ENCODE data around the gene TCF7L2. TPM values are rescaled to one million over a fixed set of nuclear protein-coding genes. Genes with fewer than 3 reads are reported as not detected.

Gene TCF7L2
- total RNA-seq, 2 donors from 2014 or later = 15.7 to 16.3 TPM

- DNase-seq (no peak), ATAC-seq (no peak)
- intact Hi-C loops (cut with DNase I) = loop anchor here in 1 of 2 donors (10.0 kb wide), 1 partner anchor 247 kb away; no protein-coding TSS in a partner anchor
Observed at GRCh38 chr10:113137941-113138685, 188.1 kb downstream of the TCF7L2 start.

GRCh38 chr10:113138937-113139585 lies 189.0 kb downstream of the TCF7L2 start:
- no peak for ATAC-seq
- DNase-seq = no peak
- intact Hi-C loops (cut with DNase I) = loop anchor here in 1 of 2 donors (10.0 kb wide), 1 partner anchor 246 kb away; no protein-coding TSS in a partner anchor

- ATAC-seq (no peak), DNase-seq (no peak)
- intact Hi-C loops (cut with DNase I) = loop anchor here in 1 of 2 donors (10.0 kb wide), 1 partner anchor 245 kb away; no protein-coding TSS in a partner anchor
Observed at GRCh38 chr10:113139699-113140098, 189.7 kb downstream of the TCF7L2 start.

GRCh38 chr10:113140143-113141011 lies 190.3 kb downstream of the TCF7L2 start:
- intact Hi-C loops (cut with DNase I) = no loop called here
- ATAC-seq = no peak

GRCh38 chr10:113142601-113143362 lies 192.7 kb downstream of the TCF7L2 start:
- ATAC-seq (no peak), DNase-seq (no peak)
- intact Hi-C loops (cut with DNase I) = no loop called here

More at GRCh38 chr10:113140143-113141011, 190.3 kb downstream of the TCF7L2 start:
- DNase-seq = no peak

GRCh38 chr10:113144576-113144975 lies 194.5 kb downstream of the TCF7L2 start:
- ATAC-seq = no peak
- no peak for DNase-seq
- intact Hi-C loops (cut with DNase I) = no loop called here

- DNase-seq (no peak), ATAC-seq (no peak)
- intact Hi-C loops (cut with DNase I) = no loop called here
Observed at GRCh38 chr10:113148071-113148825, 198.2 kb downstream of the TCF7L2 start.

- ATAC-seq (no peak), DNase-seq (no peak)
- intact Hi-C loops (cut with DNase I) = no loop called here
Observed at GRCh38 chr10:113148901-113149300, 198.9 kb downstream of the TCF7L2 start.

GRCh38 chr10:113149626-113150025 lies 199.6 kb downstream of the TCF7L2 start:
- DNase-seq = no peak
- intact Hi-C loops (cut with DNase I) = no loop called here
- no peak for ATAC-seq

- intact Hi-C loops (cut with DNase I) = no loop called here
- DNase-seq = no peak
- peak; percentile 28 to 49 for ATAC-seq
Observed at GRCh38 chr10:113151190-113151666, 201.2 kb downstream of the TCF7L2 start.

GRCh38 chr10:113153493-113154102 lies 203.6 kb downstream of the TCF7L2 start:
- DNase-seq = no peak
- intact Hi-C loops (cut with DNase I) = no loop called here
- ATAC-seq = peak in 1 of 2 donors; percentile 55

GRCh38 chr10:113157441-113157840 lies 207.4 kb downstream of the TCF7L2 start:
- ATAC-seq (no peak), DNase-seq (no peak)
- intact Hi-C loops (cut with DNase I) = no loop called here

- intact Hi-C loops (cut with DNase I) = no loop called here
Observed at GRCh38 chr10:113158183-113158582, 208.1 kb downstream of the TCF7L2 start.

GRCh38 chr10:113159563-113159962 lies 209.5 kb downstream of the TCF7L2 start:
- DNase-seq (no peak), ATAC-seq (no peak)
- intact Hi-C loops (cut with DNase I) = no loop called here

More at GRCh38 chr10:113158183-113158582, 208.1 kb downstream of the TCF7L2 start:
- DNase-seq (no peak), ATAC-seq (no peak)

- no peak for DNase-seq
- ATAC-seq = no peak
- intact Hi-C loops (cut with DNase I) = no loop called here
Observed at GRCh38 chr10:113160641-113161040, 210.6 kb downstream of the TCF7L2 start.

GRCh38 chr10:113161066-113161465 lies 211.0 kb downstream of the TCF7L2 start:
- DNase-seq (no peak), ATAC-seq (no peak)
- intact Hi-C loops (cut with DNase I) = no loop called here

GRCh38 chr10:113162960-113163359 lies 212.9 kb downstream of the TCF7L2 start:
- no peak for DNase-seq
- no peak for ATAC-seq
- intact Hi-C loops (cut with DNase I) = no loop called here

- DNase-seq = no peak
- no peak for ATAC-seq
- intact Hi-C loops (cut with DNase I) = no loop called here
Observed at GRCh38 chr10:113165673-113166072, 215.6 kb downstream of the TCF7L2 start.
